HPDE6-E6E7 (cell line): ENCODE measurements around the gene RAB11FIP4.

ENCODE experiments used
- DNase-seq: peaks from one replicate; pipeline ENCODE4 v3.0.0; 2011; ENCODE audit warnings: missing footprints; ENCODE audit errors: extremely low spot score

The RAB11FIP4 gene

GRCh38 chr17:31541559-31541958, 150.1 kb downstream of the RAB11FIP4 start:
- no peak for DNase-seq

GRCh38 chr17:31544186-31544585, 152.7 kb downstream of the RAB11FIP4 start:
- no peak for DNase-seq

GRCh38 chr17:31546650-31547049, 155.2 kb downstream of the RAB11FIP4 start:
- no peak for DNase-seq

- no peak for DNase-seq
These were observed 157.2 kb downstream of the RAB11FIP4 start for GRCh38 chr17:31548709-31549108.

- no peak for DNase-seq
These were observed 157.6 kb downstream of the RAB11FIP4 start for GRCh38 chr17:31549121-31549524.

GRCh38 chr17:31549525-31550388, 158.3 kb downstream of the RAB11FIP4 start:
- peak; percentile 81 for DNase-seq

GRCh38 chr17:31550389-31551056, 159.0 kb downstream of the RAB11FIP4 start:
- DNase-seq: no peak

GRCh38 chr17:31552568-31552967, 161.1 kb downstream of the RAB11FIP4 start:
- DNase-seq: no peak

GRCh38 chr17:31553506-31553905, 162.0 kb downstream of the RAB11FIP4 start:
- DNase-seq: no peak

GRCh38 chr17:31554930-31555329, 163.5 kb downstream of the RAB11FIP4 start:
- no peak for DNase-seq

- no peak for DNase-seq
These were observed 165.6 kb downstream of the RAB11FIP4 start for GRCh38 chr17:31556969-31557645.

GRCh38 chr17:31558748-31559583, 167.5 kb downstream of the RAB11FIP4 start:
- peak; percentile 89 for DNase-seq

- no peak for DNase-seq
These were observed 168.4 kb downstream of the RAB11FIP4 start for GRCh38 chr17:31559584-31560501.

GRCh38 chr17:31560616-31561235, 169.3 kb downstream of the RAB11FIP4 start:
- DNase-seq: no peak

- DNase-seq: no peak
These were observed 170.2 kb downstream of the RAB11FIP4 start for GRCh38 chr17:31561469-31562375.

- no peak for DNase-seq
These were observed 170.9 kb downstream of the RAB11FIP4 start for GRCh38 chr17:31562376-31562840.

- no peak for DNase-seq
These were observed 172.8 kb downstream of the RAB11FIP4 start for GRCh38 chr17:31564291-31564690.

- DNase-seq: no peak
These were observed 173.4 kb downstream of the RAB11FIP4 start for GRCh38 chr17:31564883-31565301.

- no peak for DNase-seq
These were observed 174.2 kb downstream of the RAB11FIP4 start for GRCh38 chr17:31565652-31566051.
